NB4 (cell line): ENCODE results near the gene COX5B.

Source experiments
- DNase-seq: peaks from one replicate; pipeline ENCODE4 v3.0.0; 2010; ENCODE audit warnings: low read depth
- H3K4me3 ChIP-seq: one replicate; pipeline ENCODE4 v1.5.1; 2011; ENCODE audit warnings: mild to moderate bottlenecking, low read depth, low read length, moderate library complexity
- CTCF ChIP-seq: IDR thresholded peaks from one replicate; pipeline ENCODE4 v1.5.1; 2012; ENCODE audit warnings: low read depth, low read length
- MAX ChIP-seq: IDR thresholded peaks from 2 replicates; pipeline ENCODE4 v1.6.1; 2011; ENCODE audit warnings: low read depth, low read length
- MYC ChIP-seq: IDR thresholded peaks from 2 replicates; pipeline ENCODE4 v1.6.1; 2011; ENCODE audit warnings: low read depth, low read length
- POLR2A ChIP-seq: IDR thresholded peaks from 2 replicates; pipeline ENCODE4 v1.6.1; 2011; ENCODE audit warnings: mild to moderate bottlenecking; ENCODE audit not compliant: insufficient read length; ENCODE audit errors: extremely low read depth

COX5B gene

GRCh38 chr2:97644023-97644717 is 1.7 kb upstream of the COX5B start:
- no peak overlapping the region for H3K4me3 ChIP-seq
- TF ChIP-seq MAX, result no peak
- no peak for TF ChIP-seq POLR2A
- TF ChIP-seq MYC, result no peak
- no peak for TF ChIP-seq CTCF
- no peak for DNase-seq

GRCh38 chr2:97645112-97645694 is 659 bp upstream of the COX5B start:
- TF ChIP-seq MYC (no peak), MAX (no peak), POLR2A (no peak), CTCF (no peak)
- peak; percentile 65 for DNase-seq
- H3K4me3 ChIP-seq, result peak overlapping the region; percentile 80

- peak overlapping the region; percentile 93 for H3K4me3 ChIP-seq
- TF ChIP-seq CTCF (no peak), MYC (no peak), POLR2A (no peak)
These were observed 1.1 kb downstream of the COX5B start for GRCh38 chr2:97646977-97647376.

GRCh38 chr2:97651114-97651513 is 5.3 kb downstream of the COX5B start:
- no peak for TF ChIP-seq POLR2A
- TF ChIP-seq MYC, result no peak
- no peak for TF ChIP-seq CTCF
- TF ChIP-seq MAX, result no peak
- no peak overlapping the region for H3K4me3 ChIP-seq
- DNase-seq, result no peak

More at GRCh38 chr2:97646977-97647376, 1.1 kb downstream of the COX5B start:
- no peak for DNase-seq

GRCh38 chr2:97653473-97653872 is 7.6 kb downstream of the COX5B start:
- DNase-seq, result no peak
- TF ChIP-seq MYC (no peak), POLR2A (no peak), CTCF (no peak), MAX (no peak)
- H3K4me3 ChIP-seq, result no peak overlapping the region
